ENCODE data around the gene TMEM132C. TPM values are rescaled to one million over a fixed set of nuclear protein-coding genes. Genes with fewer than 3 reads are reported as not detected.

The TMEM132C gene
- total RNA-seq, 3 donors from 2014 or later (not counting 1 experiment from before 2014, with no cell fraction given), result 0.08 to 0.41 TPM; not detected in 1

DNA sequence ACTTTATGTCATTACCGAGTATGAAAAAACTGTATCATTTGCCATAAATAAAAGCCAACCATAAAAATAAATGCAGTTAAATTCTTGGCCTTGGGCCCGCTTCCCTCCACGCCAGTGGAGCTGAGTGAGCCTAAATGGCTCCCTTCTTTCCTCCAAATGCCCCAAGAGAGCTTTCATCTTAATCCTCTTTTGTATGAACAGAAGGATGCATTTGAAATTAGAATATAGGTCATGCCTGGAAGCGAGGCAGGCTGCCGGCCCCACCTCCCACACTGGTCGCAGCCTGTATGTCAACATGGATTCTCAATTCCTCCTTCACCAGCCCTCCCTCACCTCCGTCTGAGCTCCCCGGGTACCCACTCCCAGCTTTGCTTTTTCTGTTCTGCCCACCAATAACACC is 311.1 kb downstream of the TMEM132C start:
- Mint-ChIP-seq H3K4me1 (no peaks in the 10 kb centered on the region), H3K27ac (no peak overlapping the region), H3K27me3 (ENCODE audit: low read depth in 2 of 2) (peaks cover 12 to 17% of the 10 kb centered on the region in 2 donors), H3K36me3 (no peaks in the 10 kb centered on the region), H3K4me3 (no peak overlapping the region), H3K9me3 (no peaks in the 10 kb centered on the region)
- intact Hi-C loops (cut with micrococcal nuclease), result no loop called here
- Histone ChIP-seq H3K4me1 (ENCODE audit: control insufficient read depth, insufficient read depth, low read length) (no peaks in the 10 kb centered on the region), H3K36me3 (ENCODE audit: control insufficient read depth, insufficient read depth, low read length) (no peaks in the 10 kb centered on the region), H3K9me3 (ENCODE audit: control insufficient read depth, insufficient read depth, low read length) (no peaks in the 10 kb centered on the region), H3K27ac (ENCODE audit: low read length) (no peak overlapping the region), H3K4me3 (ENCODE audit: low read length) (no peak overlapping the region), H3K27me3 (ENCODE audit: control insufficient read depth, insufficient read depth, low read length) (no peaks in the 10 kb centered on the region)
- ATAC-seq, result no peak
- TF ChIP-seq, protein P1, sequence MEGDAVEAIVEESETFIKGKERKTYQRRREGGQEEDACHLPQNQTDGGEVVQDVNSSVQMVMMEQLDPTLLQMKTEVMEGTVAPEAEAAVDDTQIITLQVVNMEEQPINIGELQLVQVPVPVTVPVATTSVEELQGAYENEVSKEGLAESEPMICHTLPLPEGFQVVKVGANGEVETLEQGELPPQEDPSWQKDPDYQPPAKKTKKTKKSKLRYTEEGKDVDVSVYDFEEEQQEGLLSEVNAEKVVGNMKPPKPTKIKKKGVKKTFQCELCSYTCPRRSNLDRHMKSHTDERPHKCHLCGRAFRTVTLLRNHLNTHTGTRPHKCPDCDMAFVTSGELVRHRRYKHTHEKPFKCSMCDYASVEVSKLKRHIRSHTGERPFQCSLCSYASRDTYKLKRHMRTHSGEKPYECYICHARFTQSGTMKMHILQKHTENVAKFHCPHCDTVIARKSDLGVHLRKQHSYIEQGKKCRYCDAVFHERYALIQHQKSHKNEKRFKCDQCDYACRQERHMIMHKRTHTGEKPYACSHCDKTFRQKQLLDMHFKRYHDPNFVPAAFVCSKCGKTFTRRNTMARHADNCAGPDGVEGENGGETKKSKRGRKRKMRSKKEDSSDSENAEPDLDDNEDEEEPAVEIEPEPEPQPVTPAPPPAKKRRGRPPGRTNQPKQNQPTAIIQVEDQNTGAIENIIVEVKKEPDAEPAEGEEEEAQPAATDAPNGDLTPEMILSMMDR (IDR thresholded peaks at IDR 0.05), result no peak
- 89% methylated on average over 8 of the region's 8 CpGs for WGBS (ENCODE audit: insufficient coverage)
- DNase-seq, result no peak

DNA sequence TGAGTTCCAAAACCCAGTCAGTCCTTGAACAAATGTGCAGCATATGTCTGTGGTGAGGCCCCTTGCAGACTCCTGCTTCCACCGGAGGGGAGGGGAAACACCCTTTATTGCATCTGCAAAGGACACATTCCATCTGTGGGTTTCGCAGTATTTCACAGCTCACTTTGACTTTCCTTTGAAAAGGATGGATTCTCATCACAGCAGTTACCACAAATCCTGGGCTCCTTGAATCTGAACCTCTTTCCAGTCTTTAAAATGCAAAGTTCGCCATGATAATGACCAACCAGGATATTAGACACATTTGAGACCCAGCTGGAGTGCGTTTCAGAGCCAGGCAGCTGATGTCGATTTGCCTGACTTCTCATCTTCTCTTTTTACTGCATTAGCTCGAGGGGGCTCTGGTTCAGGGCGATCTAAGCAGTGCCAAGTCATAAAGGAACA is 314.4 kb downstream of the TMEM132C start:
- no peaks in the 10 kb centered on the region for H3K36me3 Mint-ChIP-seq
- H3K27ac Mint-ChIP-seq, result no peak overlapping the region
- H3K27me3 Mint-ChIP-seq (ENCODE audit: low read depth in 2 of 2), result peaks cover 20 to 33% of the 10 kb centered on the region in 2 donors
- DNase-seq (no peak), ATAC-seq (no peak)
- Histone ChIP-seq H3K9me3 (ENCODE audit: control insufficient read depth, insufficient read depth, low read length) (no peaks in the 10 kb centered on the region), H3K4me1 (ENCODE audit: control insufficient read depth, insufficient read depth, low read length) (no peaks in the 10 kb centered on the region), H3K4me3 (ENCODE audit: low read length) (no peak overlapping the region), H3K27ac (ENCODE audit: low read length) (no peak overlapping the region), H3K36me3 (ENCODE audit: control insufficient read depth, insufficient read depth, low read length) (no peaks in the 10 kb centered on the region), H3K27me3 (ENCODE audit: control insufficient read depth, insufficient read depth, low read length) (no peaks in the 10 kb centered on the region)
- WGBS (ENCODE audit: insufficient coverage), result 76% methylated on average over 7 of the region's 7 CpGs
- no peak overlapping the region for H3K4me3 Mint-ChIP-seq
- no peaks in the 10 kb centered on the region for H3K9me3 Mint-ChIP-seq
- no peaks in the 10 kb centered on the region for H3K4me1 Mint-ChIP-seq
- TF ChIP-seq, protein P1 (IDR thresholded peaks at IDR 0.05), result no peak
- intact Hi-C loops (cut with micrococcal nuclease), result no loop called here

DNA sequence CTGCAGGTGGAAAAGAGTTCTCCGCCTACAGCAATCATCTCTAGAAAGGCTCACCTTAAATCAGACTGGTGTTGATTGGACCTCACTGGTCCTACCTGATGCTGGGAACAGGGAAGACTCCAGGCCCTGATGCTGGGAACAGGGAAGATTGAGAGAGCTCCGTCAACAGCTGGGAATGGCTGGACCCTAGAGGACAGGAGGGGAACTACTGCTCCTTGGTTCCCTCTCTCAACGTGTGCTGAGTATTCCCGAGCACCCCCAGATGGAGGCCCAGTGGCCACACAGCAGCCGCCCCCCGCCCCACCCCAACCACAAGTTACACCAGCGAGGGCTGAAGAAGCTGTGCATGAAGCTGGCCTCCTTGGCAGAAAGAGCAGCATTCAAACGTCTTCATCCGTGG is 316.5 kb downstream of the TMEM132C start:
- TF ChIP-seq, protein P1 (IDR thresholded peaks at IDR 0.05), result no peak
- H3K27me3 Mint-ChIP-seq (ENCODE audit: low read depth in 2 of 2), result peaks cover 20 to 41% of the 10 kb centered on the region in 2 donors
- no peaks in the 10 kb centered on the region for H3K4me1 ChIP-seq (ENCODE audit: control insufficient read depth, insufficient read depth, low read length)
- H3K36me3 Mint-ChIP-seq, result no peaks in the 10 kb centered on the region
- intact Hi-C loops (cut with micrococcal nuclease), result no loop called here
- DNase-seq (no peak), ATAC-seq (no peak)
- H3K4me1 Mint-ChIP-seq, result no peaks in the 10 kb centered on the region
- H3K36me3 ChIP-seq (ENCODE audit: control insufficient read depth, insufficient read depth, low read length), result no peaks in the 10 kb centered on the region
- 44% methylated on average over 9 of the region's 9 CpGs for WGBS (ENCODE audit: insufficient coverage)
- no peaks in the 10 kb centered on the region for H3K9me3 Mint-ChIP-seq
- no peaks in the 10 kb centered on the region for H3K27me3 ChIP-seq (ENCODE audit: control insufficient read depth, insufficient read depth, low read length)
- H3K27ac Mint-ChIP-seq, result no peak overlapping the region
- no peak overlapping the region for H3K27ac ChIP-seq (ENCODE audit: low read length)
- no peaks in the 10 kb centered on the region for H3K9me3 ChIP-seq (ENCODE audit: control insufficient read depth, insufficient read depth, low read length)
- H3K4me3 Mint-ChIP-seq, result no peak overlapping the region
- H3K4me3 ChIP-seq (ENCODE audit: low read length), result no peak overlapping the region

DNA sequence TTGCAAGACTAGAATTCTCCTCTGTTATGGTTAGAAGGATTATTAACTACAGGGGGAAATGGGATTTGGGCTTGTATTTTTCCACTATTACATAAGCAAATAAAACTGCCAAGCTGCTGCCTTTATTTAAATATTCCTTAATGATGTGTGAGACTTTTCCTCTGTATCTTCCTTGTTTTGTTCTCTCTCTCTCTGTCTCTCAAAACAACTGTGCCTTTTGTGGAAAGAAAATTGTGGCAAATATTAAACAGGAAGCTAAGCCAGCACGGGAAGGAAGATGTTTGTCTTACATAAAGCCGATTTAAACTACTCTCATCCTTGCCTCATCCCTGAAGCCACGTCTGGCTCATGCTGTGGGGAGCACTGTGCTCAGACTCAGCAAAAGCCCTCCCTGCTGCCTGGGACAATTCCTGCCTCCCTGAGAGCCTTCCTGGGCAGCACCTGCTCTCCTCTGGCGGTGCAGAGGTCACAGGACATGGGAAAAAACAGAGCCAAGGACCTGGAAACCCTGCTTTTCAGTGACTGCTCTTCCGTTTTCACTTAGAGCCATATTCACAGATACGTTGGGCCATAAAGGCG is 319.6 kb downstream of the TMEM132C start:
- Histone ChIP-seq H3K27me3 (ENCODE audit: control insufficient read depth, insufficient read depth, low read length) (no peaks in the 10 kb centered on the region), H3K4me1 (ENCODE audit: control insufficient read depth, insufficient read depth, low read length) (no peaks in the 10 kb centered on the region), H3K27ac (ENCODE audit: low read length) (no peak overlapping the region), H3K4me3 (ENCODE audit: low read length) (no peak overlapping the region), H3K36me3 (ENCODE audit: control insufficient read depth, insufficient read depth, low read length) (no peaks in the 10 kb centered on the region), H3K9me3 (ENCODE audit: control insufficient read depth, insufficient read depth, low read length) (no peaks in the 10 kb centered on the region)
- Mint-ChIP-seq H3K36me3 (no peaks in the 10 kb centered on the region), H3K4me3 (no peak overlapping the region), H3K4me1 (no peaks in the 10 kb centered on the region), H3K27me3 (ENCODE audit: low read depth in 2 of 2) (peaks cover 14 to 29% of the 10 kb centered on the region in 2 donors), H3K27ac (no peak overlapping the region), H3K9me3 (no peaks in the 10 kb centered on the region)
- DNase-seq (no peak), ATAC-seq (no peak)
- WGBS (ENCODE audit: insufficient coverage), result 45% methylated on average over 7 of the region's 7 CpGs
- intact Hi-C loops (cut with micrococcal nuclease), result no loop called here
- TF ChIP-seq, protein P1 (IDR thresholded peaks at IDR 0.05), result no peak

Measured in natural killer cell (primary cell).